Measurements from ENCODE around the gene TMOD1.

The TMOD1 gene

DNA sequence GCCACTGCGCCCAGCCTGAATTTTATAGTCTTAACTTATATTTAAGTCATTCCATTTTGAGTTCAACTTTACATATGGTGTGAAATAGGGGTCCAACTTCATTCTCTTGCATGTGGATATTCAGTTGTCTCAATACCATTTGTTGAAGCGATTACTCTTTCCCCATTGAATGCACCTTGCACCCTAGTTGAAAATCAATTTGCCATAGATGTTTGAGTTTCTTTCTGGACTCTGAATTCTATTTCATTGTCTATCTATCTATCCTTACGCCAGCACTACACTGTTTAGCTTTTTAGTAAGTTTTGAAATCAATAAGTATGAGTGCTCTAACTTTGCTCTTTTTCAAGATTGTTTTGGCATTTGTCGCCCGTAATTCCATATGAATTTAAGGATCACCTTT, 49.8 kb downstream of the TMOD1 start:
- CTCF ChIA-PET, result no interaction called here
- no peak overlapping the region for H3K27ac ChIP-seq
- TF ChIP-seq, protein P1, sequence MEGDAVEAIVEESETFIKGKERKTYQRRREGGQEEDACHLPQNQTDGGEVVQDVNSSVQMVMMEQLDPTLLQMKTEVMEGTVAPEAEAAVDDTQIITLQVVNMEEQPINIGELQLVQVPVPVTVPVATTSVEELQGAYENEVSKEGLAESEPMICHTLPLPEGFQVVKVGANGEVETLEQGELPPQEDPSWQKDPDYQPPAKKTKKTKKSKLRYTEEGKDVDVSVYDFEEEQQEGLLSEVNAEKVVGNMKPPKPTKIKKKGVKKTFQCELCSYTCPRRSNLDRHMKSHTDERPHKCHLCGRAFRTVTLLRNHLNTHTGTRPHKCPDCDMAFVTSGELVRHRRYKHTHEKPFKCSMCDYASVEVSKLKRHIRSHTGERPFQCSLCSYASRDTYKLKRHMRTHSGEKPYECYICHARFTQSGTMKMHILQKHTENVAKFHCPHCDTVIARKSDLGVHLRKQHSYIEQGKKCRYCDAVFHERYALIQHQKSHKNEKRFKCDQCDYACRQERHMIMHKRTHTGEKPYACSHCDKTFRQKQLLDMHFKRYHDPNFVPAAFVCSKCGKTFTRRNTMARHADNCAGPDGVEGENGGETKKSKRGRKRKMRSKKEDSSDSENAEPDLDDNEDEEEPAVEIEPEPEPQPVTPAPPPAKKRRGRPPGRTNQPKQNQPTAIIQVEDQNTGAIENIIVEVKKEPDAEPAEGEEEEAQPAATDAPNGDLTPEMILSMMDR (conservative IDR thresholded peaks at IDR 0.05; ENCODE audit: low read depth), result no peak
- POLR2A ChIA-PET (ENCODE audit: low non-redundant PET), result no interaction called here
- no peak for DNase-seq (ENCODE audit: low spot score)

DNA sequence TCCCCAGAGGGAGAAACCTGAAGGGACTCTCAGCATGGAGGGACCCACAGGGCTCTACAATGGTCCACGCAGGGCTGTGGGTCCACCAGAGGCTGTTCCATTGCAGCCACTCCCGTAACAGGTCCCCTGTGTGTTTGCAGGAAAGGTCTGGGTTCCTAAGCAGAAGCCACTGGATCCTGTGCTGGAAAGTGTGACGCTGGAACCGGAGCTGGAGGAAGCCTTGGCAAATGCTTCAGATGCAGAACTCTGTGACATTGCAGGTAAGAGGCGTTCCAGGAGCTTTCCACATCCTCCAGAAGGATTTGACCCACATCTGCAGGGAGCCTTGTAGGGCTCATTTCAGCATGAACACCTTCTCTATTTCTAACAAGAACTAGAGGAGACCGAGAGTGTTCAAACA, 51.7 kb downstream of the TMOD1 start:
- TF ChIP-seq, protein P1 (conservative IDR thresholded peaks at IDR 0.05; ENCODE audit: low read depth), result no peak
- ChIA-PET CTCF (interaction anchor here (0.6 to 1.0 kb wide), 2 partner anchors 62 to 79 kb away, joined by 3 to 4 read pairs; no protein-coding TSS in a partner anchor), POLR2A (ENCODE audit: low non-redundant PET) (no interaction called here)
- no peak for DNase-seq (ENCODE audit: low spot score)
- H3K27ac ChIP-seq, result no peak overlapping the region

DNA sequence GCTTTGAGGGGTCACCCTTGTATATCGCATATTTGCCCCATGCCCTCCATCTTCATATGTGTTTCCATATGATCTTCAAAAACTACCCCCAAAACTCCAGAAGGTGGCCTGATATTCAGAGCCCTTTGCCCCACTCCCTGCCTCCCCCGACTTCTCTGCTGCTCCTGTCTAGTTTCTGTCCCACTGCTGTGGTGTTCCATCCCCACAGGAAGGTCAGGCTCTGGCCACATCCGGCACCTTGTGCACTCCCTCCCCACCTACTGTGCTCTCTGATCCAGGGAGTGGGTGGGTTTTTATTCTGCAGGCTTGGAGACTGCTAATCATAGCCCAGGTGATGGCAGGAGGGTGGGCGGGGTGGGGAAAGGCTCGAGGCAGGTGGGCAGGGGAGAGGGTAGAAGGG, 52.4 kb downstream of the TMOD1 start:
- TF ChIP-seq, protein P1 (conservative IDR thresholded peaks at IDR 0.05; ENCODE audit: low read depth), result no peak
- DNase-seq (ENCODE audit: low spot score), result no peak
- POLR2A ChIA-PET (ENCODE audit: low non-redundant PET), result no interaction called here
- H3K27ac ChIP-seq, result no peak overlapping the region
- CTCF ChIA-PET, result no interaction called here

DNA sequence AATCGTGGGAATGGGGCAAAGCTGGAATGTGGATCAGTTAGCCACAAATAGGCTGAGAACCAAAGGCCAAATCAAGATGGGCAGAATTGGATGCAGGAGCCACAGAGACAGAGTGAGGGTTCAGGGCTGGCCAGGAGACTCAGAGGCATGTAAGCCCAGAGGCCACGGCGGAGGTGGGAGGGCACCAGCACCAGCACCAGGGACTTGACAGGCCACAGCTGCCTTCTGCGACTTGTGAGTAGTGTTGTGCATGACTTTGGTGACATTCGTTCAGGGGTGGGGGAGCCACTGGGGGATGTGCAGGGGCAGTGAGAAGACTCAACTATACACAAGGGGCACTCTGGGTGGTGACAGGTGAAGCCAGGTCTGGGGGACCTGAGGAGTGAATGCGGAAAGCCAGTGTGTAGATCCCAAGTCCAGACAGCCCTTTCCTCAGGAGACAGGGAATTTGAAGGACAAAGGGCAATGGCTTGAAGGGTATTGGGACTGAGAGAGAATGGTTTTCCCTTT, 53.2 kb downstream of the TMOD1 start:
- ChIA-PET POLR2A (ENCODE audit: low non-redundant PET) (no interaction called here), CTCF (interaction anchor here (0.6 to 1.0 kb wide), 3 partner anchors 44 to 519 kb away, joined by 3 read pairs; no protein-coding TSS in a partner anchor)
- no peak overlapping the region for H3K27ac ChIP-seq
- DNase-seq (ENCODE audit: low spot score), result no peak
- TF ChIP-seq, protein P1 (conservative IDR thresholded peaks at IDR 0.05; ENCODE audit: low read depth), result no peak

DNA sequence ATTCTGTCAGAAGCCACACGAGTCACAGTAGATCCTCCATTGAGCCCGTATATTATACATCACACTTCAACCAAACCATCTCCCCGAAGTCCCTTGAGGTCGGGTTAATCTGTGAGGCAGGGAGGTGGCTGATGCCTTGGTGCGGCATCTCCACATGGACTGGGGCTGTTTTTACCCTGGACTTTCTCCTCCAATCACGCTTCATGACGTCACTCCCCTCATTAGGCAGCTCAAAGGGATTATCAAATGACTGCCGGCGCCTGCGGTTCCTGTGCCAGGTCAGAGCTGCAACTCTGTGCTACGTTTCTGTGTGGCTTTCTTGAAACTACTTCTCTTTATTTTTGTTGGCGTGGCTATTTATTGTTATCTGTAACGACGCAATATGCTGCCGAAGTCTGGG, 53.7 kb downstream of the TMOD1 start:
- H3K27ac ChIP-seq, result no peak overlapping the region
- POLR2A ChIA-PET (ENCODE audit: low non-redundant PET), result no interaction called here
- CTCF ChIA-PET, result interaction anchor here (0.6 to 1.0 kb wide), 2 partner anchors 43 to 54 kb away, joined by 3 read pairs; no protein-coding TSS in a partner anchor
- TF ChIP-seq, protein P1 (conservative IDR thresholded peaks at IDR 0.05; ENCODE audit: low read depth), result no peak
- DNase-seq (ENCODE audit: low spot score), result no peak

DNA sequence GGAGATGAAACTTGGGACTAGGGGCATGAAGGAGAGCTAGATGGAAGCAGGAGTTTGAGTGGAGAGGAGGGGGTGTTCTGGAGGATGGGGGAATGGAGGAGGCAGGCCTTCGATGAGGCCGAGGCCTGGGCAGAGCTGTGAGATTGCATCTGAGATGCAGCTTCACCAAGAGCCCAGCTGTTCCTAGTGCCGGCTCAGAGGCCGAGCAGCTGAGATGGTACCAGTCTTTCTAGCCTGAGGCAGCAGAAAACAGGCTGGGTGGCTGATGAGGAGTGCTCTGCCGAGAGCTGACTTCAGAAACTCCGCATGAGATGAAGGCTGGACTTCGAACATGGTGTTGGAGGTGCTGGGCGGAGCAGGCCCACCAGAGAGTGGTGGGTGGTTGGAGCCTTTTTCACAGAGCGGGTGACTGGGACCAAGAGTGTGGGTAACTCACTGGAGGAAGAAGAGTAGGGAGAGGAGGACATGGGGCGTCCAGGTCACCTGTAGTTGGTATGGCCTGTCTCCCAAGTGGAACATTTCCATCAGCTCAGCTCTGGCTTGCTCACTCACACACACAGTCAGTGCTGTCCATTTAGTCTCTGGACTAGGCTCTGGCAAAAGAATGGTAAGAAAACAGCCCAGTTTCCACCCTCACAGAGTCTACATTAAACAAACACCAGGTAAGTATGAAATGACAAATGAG, 54.7 kb downstream of the TMOD1 start:
- TF ChIP-seq, protein P1 (conservative IDR thresholded peaks at IDR 0.05; ENCODE audit: low read depth), result no peak
- POLR2A ChIA-PET (ENCODE audit: low non-redundant PET), result no interaction called here
- CTCF ChIA-PET, result interaction anchor here (0.6 to 0.7 kb wide), 2 partner anchors 43 to 247 kb away, joined by 3 to 4 read pairs; no protein-coding TSS in a partner anchor
- H3K27ac ChIP-seq, result no peak overlapping the region
- no peak for DNase-seq (ENCODE audit: low spot score)

Measured in RWPE1 (cell line).